Astrocyte (in vitro differentiated cells and primary cell): ENCODE data around the gene F3. TPM values are rescaled to one million over a fixed set of nuclear protein-coding genes. Genes with fewer than 3 reads are reported as not detected.

Source experiments
- DNase-seq: peaks from one replicate; pipeline ENCODE4 v3.0.0-alpha.2; 2010; ENCODE audit warnings: low read depth
- FAIRE-seq: peaks from 2 replicates; lab custom pipeline; 2011; peaks lifted over from hg19 to GRCh38; lab: Jason Lieb, UNC
- H2AFZ ChIP-seq: 2 replicates; pipeline ENCODE4 v1.6.0; 2012; ENCODE audit warnings: low read depth, low read length, inconsistent platforms
- H3K27ac ChIP-seq: 2 replicates; pipeline ENCODE4 v1.5.1; 2011; ENCODE audit warnings: low read depth, low read length, inconsistent platforms
- H3K27me3 ChIP-seq: 2 replicates; pipeline ENCODE4 v1.6.0; 2011; ENCODE audit warnings: low read length, inconsistent platforms; ENCODE audit not compliant: insufficient read depth
- H3K36me3 ChIP-seq: 2 replicates; pipeline ENCODE4 v1.5.1; 2011; ENCODE audit warnings: low read length, inconsistent platforms; ENCODE audit not compliant: insufficient read depth
- H3K4me1 ChIP-seq: 2 replicates; pipeline ENCODE4 v1.5.1; 2011; ENCODE audit warnings: low read length, inconsistent platforms; ENCODE audit not compliant: insufficient read depth
- H3K4me2 ChIP-seq: 2 replicates; pipeline ENCODE4 v1.6.0; 2012; ENCODE audit warnings: low read length, inconsistent platforms
- H3K4me3 ChIP-seq: 2 replicates; pipeline ENCODE4 v1.5.1; 2011; ENCODE audit warnings: low read depth, mild to moderate bottlenecking, low read length, inconsistent platforms; ENCODE audit not compliant: insufficient read depth
- H3K79me2 ChIP-seq: 2 replicates; pipeline ENCODE4 v1.6.0; 2012; ENCODE audit warnings: mild to moderate bottlenecking, low read length, inconsistent platforms; ENCODE audit not compliant: insufficient read depth
- H3K9ac ChIP-seq: 2 replicates; pipeline ENCODE4 v1.6.0; 2012; ENCODE audit warnings: mild to moderate bottlenecking, low read length, inconsistent platforms
- H3K9me3 ChIP-seq: 2 replicates; pipeline ENCODE4 v1.5.1; 2012; ENCODE audit warnings: low read depth, mild to moderate bottlenecking, low read length, inconsistent platforms; ENCODE audit not compliant: insufficient read depth
- H4K20me1 ChIP-seq: 2 replicates; pipeline ENCODE4 v1.6.0; 2012; ENCODE audit warnings: low read length, inconsistent platforms; ENCODE audit not compliant: insufficient read depth
- H3K27ac Mint-ChIP-seq: one replicate; pipeline ENCODE4 v1.8.0; 2021; ENCODE audit warnings: mild to moderate bottlenecking, mixed read lengths; ENCODE audit not compliant: unreplicated experiment
- H3K27me3 Mint-ChIP-seq: one replicate; pipeline ENCODE4 v1.8.0; 2021; ENCODE audit warnings: low read depth, mixed read lengths; ENCODE audit not compliant: unreplicated experiment
- H3K36me3 Mint-ChIP-seq: one replicate; pipeline ENCODE4 v1.8.0; 2021; ENCODE audit warnings: low read depth, mixed read lengths; ENCODE audit not compliant: unreplicated experiment
- H3K4me1 Mint-ChIP-seq: one replicate; pipeline ENCODE4 v1.8.0; 2021; ENCODE audit warnings: low read depth, mixed read lengths; ENCODE audit not compliant: unreplicated experiment
- H3K4me3 Mint-ChIP-seq: one replicate; pipeline ENCODE4 v1.8.0; 2021; ENCODE audit warnings: mild to moderate bottlenecking, moderate library complexity, mixed read lengths; ENCODE audit not compliant: unreplicated experiment
- H3K9me3 Mint-ChIP-seq: one replicate; pipeline ENCODE4 v1.8.0; 2021; ENCODE audit warnings: mild to moderate bottlenecking, mixed read lengths; ENCODE audit not compliant: unreplicated experiment
- CTCF ChIP-seq: IDR thresholded peaks from 2 replicates; pipeline ENCODE4 v1.5.1; 2011; ENCODE audit warnings: low read depth, mild to moderate bottlenecking, inconsistent platforms, low read length, moderate library complexity; ENCODE audit not compliant: insufficient read depth
- EZH2 ChIP-seq: IDR thresholded peaks from 2 replicates; pipeline ENCODE4 v1.6.1; 2012; ENCODE audit warnings: mild to moderate bottlenecking, low read length, inconsistent platforms; ENCODE audit not compliant: insufficient read depth
- total RNA-seq: library from RNA; stranded (reverse); gene quantifications from 2 replicates; pipeline ENCODE4 v1.2.1, GENCODE V29; 2021

Gene F3
- total RNA-seq, 1 donor from 2014 or later, result 36.1 TPM

GRCh38 chr1:94589728-94590127 lies 48.2 kb upstream of the F3 start:
- H4K20me1 ChIP-seq, result no peaks in the 10 kb centered on the region
- H3K27ac ChIP-seq, result no peak overlapping the region
- no peaks in the 10 kb centered on the region for H3K9me3 ChIP-seq
- no peak for DNase-seq
- TF ChIP-seq EZH2, result no peak
- TF ChIP-seq CTCF, result no peak
- Mint-ChIP-seq H3K27me3 (no peaks in the 10 kb centered on the region), H3K4me3 (no peak overlapping the region), H3K36me3 (no peaks in the 10 kb centered on the region), H3K4me1 (peaks cover 28% of the 10 kb centered on the region), H3K9me3 (no peaks in the 10 kb centered on the region), H3K27ac (no peak overlapping the region)
- H3K79me2 ChIP-seq, result no peaks in the 10 kb centered on the region
- H3K4me1 ChIP-seq, result peaks cover 4% of the 10 kb centered on the region
- no peak overlapping the region for H3K4me2 ChIP-seq
- no peak overlapping the region for H3K9ac ChIP-seq
- peak; percentile 23 for FAIRE-seq
- no peak overlapping the region for H3K4me3 ChIP-seq
- H3K36me3 ChIP-seq, result no peaks in the 10 kb centered on the region
- H3K27me3 ChIP-seq, result no peaks in the 10 kb centered on the region
- no peak overlapping the region for H2AFZ ChIP-seq

- H3K36me3 Mint-ChIP-seq, result peaks cover 3% of the 10 kb centered on the region
- no peak overlapping the region for H3K27ac Mint-ChIP-seq
- H3K4me3 Mint-ChIP-seq, result no peak overlapping the region
These were observed 41.0 kb upstream of the F3 start for GRCh38 chr1:94582565-94582964.

More at GRCh38 chr1:94582565-94582964, 41.0 kb upstream of the F3 start:
- Mint-ChIP-seq H3K9me3 (peaks cover 11% of the 10 kb centered on the region), H3K4me1 (peaks cover 28% of the 10 kb centered on the region), H3K27me3 (no peaks in the 10 kb centered on the region)
- Histone ChIP-seq H3K27me3 (no peaks in the 10 kb centered on the region), H3K4me3 (no peak overlapping the region), H3K36me3 (no peaks in the 10 kb centered on the region), H4K20me1 (no peaks in the 10 kb centered on the region), H3K27ac (no peak overlapping the region), H2AFZ (no peak overlapping the region), H3K4me2 (no peak overlapping the region), H3K9me3 (peaks cover 2% of the 10 kb centered on the region), H3K9ac (no peak overlapping the region), H3K4me1 (peaks cover 23% of the 10 kb centered on the region), H3K79me2 (no peaks in the 10 kb centered on the region)
- no peak for FAIRE-seq
- TF ChIP-seq EZH2 (no peak), CTCF (no peak)
- no peak for DNase-seq
